GM23338 (cell line): Measurements from ENCODE around the gene NAA16. TPM values are rescaled to one million over a fixed set of nuclear protein-coding genes. Genes with fewer than 3 reads are reported as not detected.

Experiments used
- ATAC-seq: fragments of 200-7000 bp; cut with Tn5 transposase; 3 replicates; pipeline ENCODE4 v1.9.1; 2020
- DNase-seq: peaks from one replicate; pipeline ENCODE4 v3.0.0-alpha.2; 2015; ENCODE audit warnings: low spot score
- H2AFZ ChIP-seq: fragments of 200-600 bp; sonication (generic); 2 replicates; pipeline ENCODE4 v1.8.0; 2016; ENCODE audit warnings: antibody characterized with exemption, mild to moderate bottlenecking, moderate library complexity
- H3F3A ChIP-seq: fragments of 200-600 bp; sonication (generic); replicated peaks from 2 replicates; pipeline ENCODE4 v1.8.0; 2017; ENCODE audit warnings: antibody characterized with exemption, mixed run types, low read depth
- H3K27ac ChIP-seq: fragments of 200-600 bp; sonication (generic); 2 replicates; pipeline ENCODE4 v1.6.1; 2016; ENCODE audit warnings: low read depth
- H3K27me3 ChIP-seq: fragments of 200-600 bp; sonication (generic); 2 replicates; pipeline ENCODE4 v1.8.0; 2016; ENCODE audit warnings: mild to moderate bottlenecking, mixed run types, moderate library complexity; ENCODE audit not compliant: insufficient read depth
- H3K36me3 ChIP-seq: fragments of 200-600 bp; sonication (generic); 2 replicates; pipeline ENCODE4 v1.8.0; 2016; ENCODE audit warnings: mild to moderate bottlenecking; ENCODE audit not compliant: insufficient read depth
- H3K4me1 ChIP-seq: fragments of 200-600 bp; sonication (generic); 2 replicates; pipeline ENCODE4 v1.8.0; 2016; ENCODE audit warnings: mild to moderate bottlenecking, moderate library complexity; ENCODE audit not compliant: insufficient read depth
- H3K4me2 ChIP-seq: fragments of 200-600 bp; sonication (generic); 2 replicates; pipeline ENCODE4 v1.7.1; 2017; ENCODE audit warnings: mixed run types
- H3K4me3 ChIP-seq: fragments of 200-600 bp; sonication (generic); 2 replicates; pipeline ENCODE4 v1.6.1; 2016; ENCODE audit warnings: mixed run types
- H3K79me2 ChIP-seq: fragments of 200-600 bp; sonication (generic); replicated peaks from 2 replicates; pipeline ENCODE4 v1.8.0; 2017; ENCODE audit warnings: mild to moderate bottlenecking; ENCODE audit not compliant: insufficient read depth
- H3K9me2 ChIP-seq: fragments of 200-600 bp; sonication (generic); 2 replicates; pipeline ENCODE4 v1.8.0; 2017; ENCODE audit not compliant: insufficient read depth
- H4K20me1 ChIP-seq: fragments of 200-600 bp; sonication (generic); replicated peaks from 2 replicates; pipeline ENCODE4 v1.8.0; 2017; ENCODE audit warnings: mild to moderate bottlenecking; ENCODE audit not compliant: insufficient read depth
- H3K27ac Mint-ChIP-seq: 2 replicates; pipeline ENCODE4 v1.8.0; 2020; ENCODE audit warnings: inconsistent platforms, mild to moderate bottlenecking, moderate library complexity, mixed read lengths
- H3K27me3 Mint-ChIP-seq: 3 replicates; pipeline ENCODE4 v1.8.0; 2022; ENCODE audit warnings: low read depth, mild to moderate bottlenecking, moderate library complexity, mixed read lengths, inconsistent platforms; ENCODE audit not compliant: insufficient read depth, poor library complexity
- H3K36me3 Mint-ChIP-seq: 3 replicates; pipeline ENCODE4 v1.8.0; 2021; ENCODE audit warnings: low read depth, mild to moderate bottlenecking, inconsistent platforms, moderate library complexity, mixed read lengths
- H3K4me1 Mint-ChIP-seq: 3 replicates; pipeline ENCODE4 v1.8.0; 2020; ENCODE audit warnings: mild to moderate bottlenecking, inconsistent platforms, mixed read lengths
- H3K4me3 Mint-ChIP-seq: 3 replicates; pipeline ENCODE4 v1.8.0; 2021; ENCODE audit warnings: moderate library complexity, mild to moderate bottlenecking, inconsistent platforms, mixed read lengths
- H3K9me3 Mint-ChIP-seq: 3 replicates; pipeline ENCODE4 v1.8.0; 2020; ENCODE audit warnings: moderate library complexity, mild to moderate bottlenecking, inconsistent platforms, mixed read lengths
- EZH2phosphoT487 ChIP-seq: fragments of 200-600 bp; sonication (generic); IDR thresholded peaks from one replicate; pipeline ENCODE4 v1.8.1; 2018; ENCODE audit warnings: antibody characterized with exemption; ENCODE audit not compliant: unreplicated experiment
- NANOG ChIP-seq: IDR thresholded peaks from 2 replicates; pipeline ENCODE4 v1.6.1; 2016; ENCODE audit warnings: antibody characterized with exemption, borderline replicate concordance
- REST ChIP-seq: IDR thresholded peaks from one replicate; pipeline ENCODE4 v1.6.1; 2018; ENCODE audit warnings: antibody characterized with exemption; ENCODE audit not compliant: unreplicated experiment
- ZNF114 ChIP-seq: fragments of 250-450 bp; sonication (Bioruptor Pico); IDR thresholded peaks from 2 replicates; pipeline ENCODE4 v1.5.0; 2020; ENCODE audit warnings: mild to moderate bottlenecking, moderate library complexity
- ZNF331 ChIP-seq: fragments of 250-450 bp; sonication (Bioruptor Pico); IDR thresholded peaks from 2 replicates; pipeline ENCODE4 v1.5.0; 2020; ENCODE audit warnings: low read depth, mild to moderate bottlenecking, moderate library complexity
- ZNF462 ChIP-seq: fragments of 250-450 bp; sonication (Bioruptor Pico); IDR thresholded peaks from 2 replicates; pipeline ENCODE4 v1.5.0; 2020; ENCODE audit warnings: mild to moderate bottlenecking, moderate library complexity
- polyA plus RNA-seq: library from polyadenylated mRNA; unstranded; fragments of >200 nt; fragmentation: Nextera tagmentation; extraction: Ambion mirVana; gene quantifications from 2 replicates; pipeline ENCODE4 v1.2.1, GENCODE V29; 2016
- total RNA-seq: library from RNA; depleted of rRNA; stranded (reverse); fragments of >200 nt; shearing (Covaris generic); gene quantifications from 2 replicates; pipeline ENCODE4 v1.2.3, GENCODE V29; 2014

Gene NAA16
- total and polyA plus RNA-seq, 2 experiments from 2014 or later = 42.3 to 51.7 TPM

- no peak for TF ChIP-seq ZNF462
- TF ChIP-seq EZH2phosphoT487 = no peak
- TF ChIP-seq NANOG = no peak
- no peak for TF ChIP-seq ZNF114
These were observed 1.1 kb downstream of the NAA16 start (continued) for GRCh38 chr13:41312176-41312500.

GRCh38 chr13:41313117-41313516 is 2.0 kb downstream of the NAA16 start:
- DNase-seq (no peak), ATAC-seq (no peak)
- Mint-ChIP-seq H3K36me3 (peaks cover 10% of the 10 kb centered on the region; the same call in 2 of the 3 replicates), H3K4me3 (peak overlapping the region; percentile 92), H3K4me1 (peaks cover 36% of the 10 kb centered on the region), H3K9me3 (no peaks in the 10 kb centered on the region), H3K27ac (no peak overlapping the region), H3K27me3 (peaks cover under 1% of the 10 kb centered on the region)
- no peak overlapping the region for H3K27ac ChIP-seq
- H3K4me2 ChIP-seq = peak overlapping the region; percentile 84
- peak overlapping the region; percentile 98 for H3K4me3 ChIP-seq
- H3K27me3 ChIP-seq = no peaks in the 10 kb centered on the region
- no peaks in the 10 kb centered on the region for H3F3A ChIP-seq
- peaks cover 29% of the 10 kb centered on the region for H3K4me1 ChIP-seq
- H2AFZ ChIP-seq = no peak overlapping the region
- peaks cover 31% of the 10 kb centered on the region for H4K20me1 ChIP-seq
- H3K79me2 ChIP-seq = peaks cover 69% of the 10 kb centered on the region
- peaks cover 4% of the 10 kb centered on the region; the same call in 1 of the 2 replicates for H3K36me3 ChIP-seq
- no peaks in the 10 kb centered on the region for H3K9me2 ChIP-seq
- TF ChIP-seq ZNF462 = no peak
- TF ChIP-seq REST = no peak
- TF ChIP-seq ZNF114 = no peak
- TF ChIP-seq ZNF331 (CRISPR knock-in tag) = no peak
- no peak for TF ChIP-seq EZH2phosphoT487
- TF ChIP-seq NANOG = no peak
